ENCODE measurements around the gene MEGF6.

- TF ChIP-seq KDM1A (IDR thresholded peaks at IDR 0.05; ENCODE audit: borderline replicate concordance, low read length) (no peak), ATF2 (IDR thresholded peaks at IDR 0.05; ENCODE audit: low read length) (no peak), SRF (IDR thresholded peaks at IDR 0.05; ENCODE audit: low read depth, low read length) (no peak), RBBP5 (IDR thresholded peaks at IDR 0.05; ENCODE audit: borderline replicate concordance, low read depth, low read length) (no peak), HDAC2 (IDR thresholded peaks at IDR 0.05; ENCODE audit: borderline replicate concordance in 1 of 2, low read depth in 2 of 2, low read length in 2 of 2) (no peak), NRF1 (IDR thresholded peaks at IDR 0.05; ENCODE audit: low read depth, low read length) (no peak), EZH2 (IDR thresholded peaks at IDR 0.05; ENCODE audit: low read depth, low read length, severe bottlenecking) (no peak), RXRA (IDR thresholded peaks at IDR 0.05; ENCODE audit: insufficient read depth, low read depth, low read length) (no peak), ZNF274 (IDR thresholded peaks at IDR 0.05; ENCODE audit: borderline replicate concordance, extremely low read depth, low read length) (no peak)
- TF ChIP-seq, protein P1, sequence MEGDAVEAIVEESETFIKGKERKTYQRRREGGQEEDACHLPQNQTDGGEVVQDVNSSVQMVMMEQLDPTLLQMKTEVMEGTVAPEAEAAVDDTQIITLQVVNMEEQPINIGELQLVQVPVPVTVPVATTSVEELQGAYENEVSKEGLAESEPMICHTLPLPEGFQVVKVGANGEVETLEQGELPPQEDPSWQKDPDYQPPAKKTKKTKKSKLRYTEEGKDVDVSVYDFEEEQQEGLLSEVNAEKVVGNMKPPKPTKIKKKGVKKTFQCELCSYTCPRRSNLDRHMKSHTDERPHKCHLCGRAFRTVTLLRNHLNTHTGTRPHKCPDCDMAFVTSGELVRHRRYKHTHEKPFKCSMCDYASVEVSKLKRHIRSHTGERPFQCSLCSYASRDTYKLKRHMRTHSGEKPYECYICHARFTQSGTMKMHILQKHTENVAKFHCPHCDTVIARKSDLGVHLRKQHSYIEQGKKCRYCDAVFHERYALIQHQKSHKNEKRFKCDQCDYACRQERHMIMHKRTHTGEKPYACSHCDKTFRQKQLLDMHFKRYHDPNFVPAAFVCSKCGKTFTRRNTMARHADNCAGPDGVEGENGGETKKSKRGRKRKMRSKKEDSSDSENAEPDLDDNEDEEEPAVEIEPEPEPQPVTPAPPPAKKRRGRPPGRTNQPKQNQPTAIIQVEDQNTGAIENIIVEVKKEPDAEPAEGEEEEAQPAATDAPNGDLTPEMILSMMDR (IDR thresholded peaks at IDR 0.05; ENCODE audit: control extremely low read depth in 1 of 3, insufficient read depth in 1 of 3, low read depth in 1 of 3, low read length in 3 of 3) = no peak
Observed at GRCh38 chr1:3537359-3537758, 73.9 kb downstream of the MEGF6 start.

All from H1 (cell line).